ENCODE measurements around the gene SCUBE3.

DNA sequence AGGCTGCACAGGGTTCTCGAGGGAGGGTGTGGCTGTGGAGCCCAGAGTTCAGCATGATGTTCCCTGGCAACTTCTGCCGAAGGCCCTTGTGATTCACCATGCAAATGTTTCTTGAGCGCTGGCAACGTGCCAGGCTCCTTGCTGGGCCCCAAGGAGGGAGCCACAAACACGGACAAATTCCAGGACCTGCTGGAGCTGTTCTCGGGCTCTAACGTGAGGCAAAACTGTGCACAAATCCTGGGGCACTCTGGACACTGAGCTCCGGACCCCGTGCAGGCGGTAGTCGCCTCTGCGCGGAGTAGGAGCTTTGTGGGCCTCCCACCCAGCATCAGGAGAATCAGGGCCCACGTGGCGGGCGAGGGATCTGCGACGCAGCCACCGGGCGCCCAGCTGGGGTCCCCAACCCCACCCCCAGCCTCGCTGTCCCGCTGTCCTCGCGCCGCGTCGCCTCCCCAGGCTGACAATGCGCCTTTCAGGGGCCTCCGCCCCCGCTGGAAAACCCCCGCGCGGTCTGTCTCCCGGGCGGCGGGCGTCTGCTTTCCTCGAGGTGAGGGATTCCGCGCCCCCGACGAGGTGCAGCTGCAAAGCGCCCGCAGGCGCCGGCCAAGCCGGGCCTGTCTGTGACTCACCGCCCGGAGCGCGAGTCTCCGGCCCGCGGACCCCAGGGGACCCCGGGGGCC is 31.7 kb upstream of the SCUBE3 start:
- TF ChIP-seq TAF1 (IDR thresholded peaks at IDR 0.05; ENCODE audit: low read depth, low read length) (no peak), POLR2A (IDR thresholded peaks at IDR 0.05; ENCODE audit: low read depth, low read length) (no peak), POLR2AphosphoS5 (IDR thresholded peaks at IDR 0.05; ENCODE audit: low read depth, low read length) (no peak), SPI1 (IDR thresholded peaks at IDR 0.05; ENCODE audit: low read depth, low read length) (no peak), POU2F2 (IDR thresholded peaks at IDR 0.05; ENCODE audit: low read depth, low read length) (no peak), PAX5 (IDR thresholded peaks at IDR 0.05; ENCODE audit: insufficient read depth, low read length, severe bottlenecking) (no peak)

Data from GM12891 (cell line).